Loucy (cell line): ENCODE data around the gene MRGPRX2.

Experiments
- H2AFZ ChIP-seq: fragments of 200-600 bp; sonication (generic); 2 replicates; pipeline ENCODE4 v1.6.0; 2016; ENCODE audit warnings: antibody characterized with exemption, mild to moderate bottlenecking, low read length, moderate library complexity
- H3F3A ChIP-seq: fragments of 200-600 bp; 2 replicates; pipeline ENCODE4 v1.6.0; 2016; ENCODE audit warnings: antibody characterized with exemption, low read depth, mild to moderate bottlenecking
- H3K27me3 ChIP-seq: fragments of 200-600 bp; sonication (generic); 2 replicates; pipeline ENCODE4 v1.6.1; 2014; ENCODE audit warnings: low read length, mild to moderate bottlenecking; ENCODE audit not compliant: insufficient read depth, poor library complexity, severe bottlenecking
- H3K36me3 ChIP-seq: fragments of 200-600 bp; sonication (generic); 2 replicates; pipeline ENCODE4 v1.6.1; 2016; ENCODE audit warnings: low read length; ENCODE audit not compliant: insufficient read depth
- H3K4me1 ChIP-seq: fragments of 200-600 bp; sonication (generic); 2 replicates; pipeline ENCODE4 v1.5.1; 2014; ENCODE audit warnings: low read length, mild to moderate bottlenecking; ENCODE audit not compliant: insufficient read depth, poor library complexity, severe bottlenecking
- H3K4me2 ChIP-seq: fragments of 200-600 bp; sonication (generic); 2 replicates; pipeline ENCODE4 v1.6.0; 2014; ENCODE audit warnings: antibody characterized with exemption, low read length, low read depth, mild to moderate bottlenecking; ENCODE audit not compliant: poor library complexity, severe bottlenecking
- H3K4me3 ChIP-seq: fragments of 200-600 bp; sonication (generic); 2 replicates; pipeline ENCODE4 v1.5.1; 2014; ENCODE audit warnings: low read length, mild to moderate bottlenecking, mixed read lengths; ENCODE audit not compliant: poor library complexity, severe bottlenecking
- H3K79me2 ChIP-seq: fragments of 200-600 bp; sonication (generic); 2 replicates; pipeline ENCODE4 v1.6.1; 2014; ENCODE audit warnings: low read length; ENCODE audit not compliant: insufficient read depth
- H3K9ac ChIP-seq: fragments of 200-600 bp; sonication (generic); 2 replicates; pipeline ENCODE4 v1.6.0; 2014; ENCODE audit warnings: mild to moderate bottlenecking, low read depth, low read length, moderate library complexity; ENCODE audit not compliant: poor library complexity, severe bottlenecking
- H3K9me2 ChIP-seq: fragments of 200-600 bp; sonication (generic); replicated peaks from 2 replicates; pipeline ENCODE4 v1.6.1; 2016; ENCODE audit warnings: low read depth, low read length, mixed read lengths
- H3K9me3 ChIP-seq: fragments of 200-600 bp; sonication (generic); 2 replicates; pipeline ENCODE4 v1.6.1; 2014; ENCODE audit warnings: mild to moderate bottlenecking, antibody characterized with exemption, low read length, low read depth; ENCODE audit not compliant: insufficient read depth
- H4K20me1 ChIP-seq: fragments of 200-600 bp; sonication (generic); 2 replicates; pipeline ENCODE4 v1.6.0; 2014; ENCODE audit warnings: antibody characterized with exemption, low read length, mild to moderate bottlenecking; ENCODE audit not compliant: insufficient read depth, poor library complexity, severe bottlenecking
- CTCF ChIP-seq: fragments of 200-600 bp; sonication (generic); conservative IDR thresholded peaks from 2 replicates; pipeline ENCODE4 v1.5.1; 2014; ENCODE audit warnings: mild to moderate bottlenecking, antibody characterized with exemption, low read length
- EZH2phosphoT487 ChIP-seq: fragments of 200-600 bp; IDR thresholded peaks from 2 replicates; pipeline ENCODE4 v1.6.1; 2018; ENCODE audit warnings: antibody characterized with exemption, mild to moderate bottlenecking, moderate library complexity, borderline replicate concordance

MRGPRX2 gene

GRCh38 chr11:19018901-19019300 is 41.6 kb downstream of the MRGPRX2 start:
- no peaks in the 10 kb centered on the region for H3K9me3 ChIP-seq
- no peaks in the 10 kb centered on the region for H3K9me2 ChIP-seq
- H3K27me3 ChIP-seq, result no peaks in the 10 kb centered on the region
- no peak overlapping the region for H3K9ac ChIP-seq
- no peaks in the 10 kb centered on the region for H3F3A ChIP-seq
- no peak overlapping the region for H3K4me3 ChIP-seq
- no peak overlapping the region for H3K4me2 ChIP-seq
- H2AFZ ChIP-seq, result no peak overlapping the region
- no peaks in the 10 kb centered on the region for H3K79me2 ChIP-seq
- no peaks in the 10 kb centered on the region for H3K4me1 ChIP-seq
- H4K20me1 ChIP-seq, result no peaks in the 10 kb centered on the region
- H3K36me3 ChIP-seq, result no peaks in the 10 kb centered on the region
- TF ChIP-seq CTCF (no peak), EZH2phosphoT487 (no peak)

- no peaks in the 10 kb centered on the region for H3K9me3 ChIP-seq
- TF ChIP-seq EZH2phosphoT487, result no peak
- TF ChIP-seq CTCF, result peak; percentile 67
- H4K20me1 ChIP-seq, result no peaks in the 10 kb centered on the region
- no peak overlapping the region for H3K9ac ChIP-seq
- no peaks in the 10 kb centered on the region for H3K4me1 ChIP-seq
- no peak overlapping the region for H2AFZ ChIP-seq
- no peaks in the 10 kb centered on the region for H3K36me3 ChIP-seq
- H3K79me2 ChIP-seq, result no peaks in the 10 kb centered on the region
- no peaks in the 10 kb centered on the region for H3K27me3 ChIP-seq
- no peaks in the 10 kb centered on the region for H3F3A ChIP-seq
- no peak overlapping the region for H3K4me3 ChIP-seq
- H3K4me2 ChIP-seq, result no peak overlapping the region
- H3K9me2 ChIP-seq, result no peaks in the 10 kb centered on the region
Measured at GRCh38 chr11:19013181-19013857, 47.2 kb downstream of the MRGPRX2 start.

GRCh38 chr11:19012636-19013035 is 47.9 kb downstream of the MRGPRX2 start:
- Histone ChIP-seq H3K9me3 (no peaks in the 10 kb centered on the region), H3K4me1 (no peaks in the 10 kb centered on the region), H3K4me2 (no peak overlapping the region), H3F3A (no peaks in the 10 kb centered on the region), H3K9me2 (no peaks in the 10 kb centered on the region), H3K36me3 (no peaks in the 10 kb centered on the region), H3K4me3 (no peak overlapping the region), H3K27me3 (no peaks in the 10 kb centered on the region), H2AFZ (no peak overlapping the region), H3K9ac (no peak overlapping the region), H4K20me1 (no peaks in the 10 kb centered on the region), H3K79me2 (no peaks in the 10 kb centered on the region)
- TF ChIP-seq EZH2phosphoT487 (no peak), CTCF (no peak)
